Activated effector memory CD4-positive, alpha-beta T cell treated with Interleukin-2 at 50 U/mL for 16 hours (primary cell): Measurements from ENCODE around the gene PAPPA.

Experiments used
- DNase-seq: peaks from one replicate; pipeline ENCODE4 v3.0.0-alpha.2; 2020

PAPPA gene

DNA sequence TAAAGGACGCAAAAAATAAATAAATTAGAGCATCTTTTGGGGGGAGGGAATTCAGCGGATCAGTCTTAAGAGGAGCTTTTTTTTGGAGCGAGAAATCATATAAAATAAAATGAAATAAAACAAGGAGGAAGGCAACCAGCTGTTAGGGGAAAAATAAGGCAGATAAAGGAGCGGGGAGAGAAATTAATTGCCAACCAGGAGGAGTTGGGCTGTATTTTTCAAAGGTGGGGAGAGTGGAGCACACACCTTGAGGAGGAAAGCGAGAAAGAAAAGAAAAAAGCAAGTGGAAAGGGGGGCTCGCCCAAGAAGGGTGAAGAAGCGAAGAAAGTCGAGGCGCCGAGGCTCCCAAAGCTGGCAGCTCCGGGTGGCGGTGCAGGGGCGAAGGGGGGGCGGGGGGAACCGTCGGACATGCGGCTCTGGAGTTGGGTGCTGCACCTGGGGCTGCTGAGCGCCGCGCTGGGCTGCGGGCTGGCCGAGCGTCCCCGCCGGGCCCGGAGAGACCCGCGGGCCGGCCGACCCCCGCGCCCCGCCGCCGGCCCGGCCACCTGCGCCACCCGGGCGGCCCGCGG is at the start of gene PAPPA:
Gene PAPPA, plus strand, starts transcription at position 27 of the 569 bp plus-strand sequence. Its CDS starts 382 bp downstream, at position 409.
- no peak for DNase-seq

- no peak for DNase-seq
Measured at GRCh38 chr9:116103976-116104820, 49.4 kb upstream of the PAPPA start.

DNA sequence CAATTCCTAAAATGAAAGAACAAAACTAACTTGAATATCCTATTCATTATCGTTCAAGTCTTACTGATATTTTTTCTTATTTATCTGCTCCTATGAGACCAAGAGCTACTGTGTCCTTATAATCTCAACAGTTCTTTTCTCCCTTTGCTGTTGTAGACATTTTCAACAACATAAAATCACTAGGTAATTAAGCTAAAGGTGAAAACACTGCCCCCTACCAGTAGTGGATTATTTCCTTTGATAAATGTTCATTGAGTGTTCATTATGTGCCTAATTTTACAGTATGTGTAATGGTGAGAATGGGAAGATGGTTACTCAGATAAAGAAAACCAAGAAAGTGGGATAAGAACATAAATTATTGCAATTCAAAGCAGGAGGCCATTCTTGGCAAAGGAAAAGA is 41.4 kb upstream of the PAPPA start:
- no peak for DNase-seq

DNA sequence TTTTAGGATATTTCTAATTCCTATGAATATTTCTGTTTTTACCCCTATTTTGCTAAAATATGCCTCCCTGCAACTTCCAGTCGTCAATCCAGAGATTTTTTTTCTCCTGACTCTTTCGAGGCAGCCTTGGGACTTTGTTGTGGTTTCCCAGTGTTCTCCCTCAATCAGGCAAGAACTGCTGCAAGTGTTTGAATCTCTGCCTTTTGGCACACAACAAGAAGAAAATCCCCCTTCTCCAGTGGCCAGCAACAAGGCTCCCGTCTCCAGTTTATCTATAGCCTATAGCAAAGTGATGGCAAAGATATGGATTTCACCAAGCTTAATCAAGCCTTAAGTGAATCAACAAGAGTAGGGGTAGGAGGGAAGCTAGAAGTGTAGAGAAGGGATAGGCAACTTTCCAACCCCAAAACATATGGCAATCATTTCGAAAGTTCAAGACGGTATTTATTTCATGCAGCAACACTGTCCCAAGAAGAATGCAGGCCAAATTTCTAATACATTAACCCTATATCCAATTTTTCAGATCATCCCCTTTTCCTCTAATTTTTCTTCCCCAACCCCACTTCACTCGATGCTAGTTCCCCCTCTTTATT is 37.7 kb upstream of the PAPPA start:
- DNase-seq: no peak

DNA sequence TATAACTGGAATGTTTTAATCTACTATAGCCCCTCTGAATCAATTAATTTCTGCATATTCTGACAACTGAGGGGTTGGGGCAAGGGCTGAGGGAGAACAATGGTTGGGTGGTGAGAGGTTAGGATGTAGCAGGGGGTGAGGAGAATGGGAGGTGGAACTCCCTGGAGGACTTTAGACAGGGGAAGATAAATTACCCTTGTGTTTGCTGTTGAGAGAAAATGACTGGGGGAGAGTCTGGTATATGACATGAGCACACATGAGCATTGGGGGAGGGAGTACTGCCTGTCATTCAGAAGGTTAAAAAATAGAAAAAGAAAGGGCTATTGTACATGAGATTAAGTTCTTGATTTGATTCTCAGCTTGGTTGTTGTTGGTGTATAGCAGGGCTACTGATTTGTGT is 37.2 kb upstream of the PAPPA start:
- no peak for DNase-seq

DNA sequence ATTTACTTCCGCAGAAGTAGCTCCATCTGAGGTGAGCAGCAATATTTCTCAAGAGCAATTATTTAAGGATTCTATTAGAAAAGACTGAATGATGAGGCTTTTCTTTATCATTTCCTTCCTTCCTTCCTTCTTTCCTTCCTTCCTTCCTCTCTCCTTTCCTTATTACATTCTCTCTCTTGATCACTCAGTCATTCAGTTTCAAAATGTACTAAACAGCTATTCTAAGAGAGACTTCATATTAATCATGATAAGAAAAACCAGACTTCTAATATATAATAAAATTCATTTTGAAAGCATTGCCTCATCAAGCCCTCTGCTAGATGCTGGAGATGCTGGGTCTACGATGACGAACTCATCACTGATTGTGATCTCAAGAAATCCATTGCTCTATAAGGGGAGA is 30.4 kb upstream of the PAPPA start:
- DNase-seq: no peak

- DNase-seq: no peak
Measured at GRCh38 chr9:116124472-116125040, 29.0 kb upstream of the PAPPA start.

DNA sequence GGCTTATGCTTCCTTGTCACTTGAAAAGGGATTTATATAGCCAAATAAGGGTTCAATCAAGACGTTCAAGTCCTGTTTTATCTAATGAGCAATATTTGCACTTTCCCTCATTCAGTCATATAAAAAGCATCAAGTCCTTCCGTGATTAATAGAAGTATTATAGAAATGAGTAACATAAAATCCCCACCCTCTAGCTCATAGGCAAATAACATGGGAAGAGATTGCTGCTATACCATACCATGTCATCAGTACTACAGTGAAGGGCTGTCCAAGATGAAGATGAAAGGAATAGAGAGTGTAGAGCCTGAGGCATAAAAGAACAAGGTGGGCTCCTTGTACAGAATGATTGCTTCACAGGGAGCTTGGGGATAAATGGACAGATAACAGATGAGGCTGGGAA is 20.4 kb upstream of the PAPPA start:
- DNase-seq: no peak

DNA sequence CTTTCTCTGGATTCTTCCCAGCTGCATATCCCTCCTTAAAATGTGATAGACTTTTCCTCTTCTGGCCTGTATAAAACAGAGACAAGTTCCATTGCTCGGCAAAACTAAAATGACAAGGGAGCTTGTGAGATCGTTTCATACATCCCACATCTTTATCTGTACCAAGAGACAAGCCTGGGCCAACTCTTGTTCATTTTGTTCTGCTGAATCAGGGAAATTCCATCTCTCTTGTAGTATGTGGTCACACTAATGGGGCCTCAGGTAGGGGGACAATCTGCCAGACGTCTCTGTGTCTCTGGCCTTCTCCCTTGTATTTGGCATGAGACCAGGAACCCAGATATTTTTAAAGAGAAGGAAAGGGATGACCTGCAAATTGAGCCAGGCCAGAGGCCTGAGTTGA is 18.6 kb upstream of the PAPPA start:
- no peak for DNase-seq

- DNase-seq: no peak
Measured at GRCh38 chr9:116137010-116137409, 16.6 kb upstream of the PAPPA start.

- DNase-seq: no peak
Measured at GRCh38 chr9:116137581-116137980, 16.0 kb upstream of the PAPPA start.

DNA sequence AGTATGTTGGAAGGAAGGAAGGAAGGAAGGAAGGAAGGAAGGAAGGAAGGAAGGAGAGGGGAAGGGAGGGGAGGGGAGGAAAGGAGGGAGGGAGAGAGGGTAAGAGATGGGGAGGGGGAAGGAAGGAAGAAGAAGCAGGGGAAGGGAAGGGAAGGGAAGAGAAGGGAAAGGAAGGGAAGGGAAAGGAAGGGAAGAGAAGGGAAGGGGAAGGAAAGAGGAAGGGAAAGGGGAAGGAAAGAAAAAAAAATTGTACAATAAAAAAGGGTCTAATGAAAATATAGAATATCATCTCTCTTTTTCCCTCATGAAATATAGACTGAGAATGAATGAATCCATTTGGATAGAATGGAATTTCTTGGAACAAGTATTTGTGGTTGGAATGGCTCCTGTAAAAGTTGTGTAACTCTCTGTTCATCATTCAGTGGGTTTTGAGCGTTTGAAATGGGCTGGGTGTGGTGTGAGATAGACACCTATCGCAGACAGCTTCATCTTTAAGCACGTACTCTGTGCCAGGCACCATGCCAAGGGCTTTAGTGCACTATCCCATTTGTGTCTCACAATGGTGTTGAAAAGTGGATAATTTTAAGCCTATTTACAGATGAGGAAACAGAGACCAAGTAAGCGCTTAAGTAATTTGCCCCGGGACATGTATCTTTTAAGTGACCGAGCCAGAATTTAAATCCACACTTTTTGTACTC is 11.6 kb upstream of the PAPPA start:
- DNase-seq: no peak

- no peak for DNase-seq
Measured at GRCh38 chr9:116142706-116143492, 10.7 kb upstream of the PAPPA start.

DNA sequence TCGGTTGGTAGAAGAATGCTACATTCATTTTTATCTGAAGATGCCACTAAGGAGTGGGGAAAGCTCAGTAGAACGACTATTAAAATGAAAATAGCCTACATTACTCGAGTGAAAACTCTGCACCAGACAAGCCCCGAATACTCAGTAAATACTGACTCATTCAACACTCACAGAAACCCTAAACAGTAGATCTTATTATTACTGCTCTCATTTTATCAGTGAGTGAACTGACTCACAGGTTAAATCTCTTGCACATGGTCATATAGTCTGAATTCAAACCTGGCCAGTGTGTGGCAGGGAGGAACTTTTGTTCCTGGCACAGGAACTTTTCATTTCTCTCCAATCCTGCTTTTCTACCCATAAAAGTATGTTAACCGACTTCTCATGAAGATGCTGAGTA is 9.6 kb upstream of the PAPPA start:
- no peak for DNase-seq

DNA sequence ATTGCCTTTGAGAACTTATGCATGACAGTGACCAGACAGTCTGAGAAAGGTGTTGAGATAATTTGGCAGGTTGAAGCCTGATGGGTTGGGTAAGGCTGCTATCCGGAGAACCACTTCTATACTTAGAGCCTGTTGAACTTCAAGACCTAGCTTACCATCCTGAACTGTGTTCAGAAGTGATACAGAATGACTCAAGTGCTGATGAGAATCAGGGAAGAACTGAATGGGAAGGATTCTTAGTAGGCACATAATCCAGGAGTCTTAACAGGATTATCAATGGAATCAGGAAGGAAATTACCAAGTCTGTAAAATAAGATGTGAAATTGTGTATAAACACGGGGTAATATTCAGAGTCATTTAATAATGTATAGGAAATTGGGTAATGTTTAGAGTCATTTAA is 9.0 kb upstream of the PAPPA start:
- no peak for DNase-seq

- no peak for DNase-seq
Measured at GRCh38 chr9:116145036-116145435, 8.6 kb upstream of the PAPPA start.

DNA sequence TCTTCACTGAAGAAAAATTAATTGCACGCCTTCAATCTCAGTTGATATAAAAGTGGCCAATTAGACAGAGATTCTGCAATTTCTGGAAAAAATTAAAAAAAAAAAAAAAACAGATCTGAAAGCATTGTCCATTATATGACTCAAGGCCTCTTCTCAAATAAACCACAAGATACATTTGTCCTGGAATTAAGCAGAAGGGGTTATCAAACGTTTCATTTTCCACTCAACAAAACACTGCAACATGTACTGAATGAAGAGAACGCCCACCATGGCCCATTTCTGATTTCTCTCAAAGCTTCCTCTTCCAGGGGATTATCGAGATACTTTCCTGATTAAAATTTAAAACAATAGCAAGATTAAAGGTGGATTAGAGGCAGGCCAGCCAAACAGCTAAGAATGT is 5.8 kb upstream of the PAPPA start:
- no peak for DNase-seq

- DNase-seq: no peak
Measured at GRCh38 chr9:116149844-116150243, 3.7 kb upstream of the PAPPA start.

- no peak for DNase-seq
Measured at GRCh38 chr9:116151199-116151598, 2.4 kb upstream of the PAPPA start.

DNA sequence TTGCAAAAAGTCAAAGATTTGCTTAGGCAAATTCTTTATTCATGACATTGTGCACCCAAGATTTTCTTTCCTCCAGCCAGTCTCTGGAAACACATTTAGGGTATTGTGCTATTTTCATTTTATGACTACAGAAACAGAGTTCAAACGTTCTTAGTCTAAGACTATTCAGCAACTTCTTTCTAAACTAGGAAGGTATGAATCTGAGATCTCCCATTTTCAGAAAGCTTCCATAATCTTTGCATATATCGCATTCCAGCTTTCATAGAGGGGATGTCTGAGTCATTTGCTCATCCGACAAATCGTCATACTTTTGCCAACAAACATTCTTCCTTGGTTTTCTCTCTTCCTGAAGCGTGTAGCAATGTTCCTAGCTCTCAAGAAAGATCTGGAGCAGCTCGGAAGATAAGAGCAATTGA is 1.6 kb upstream of the PAPPA start:
- no peak for DNase-seq

GRCh38 chr9:116152390-116152789 is 1.2 kb upstream of the PAPPA start:
- DNase-seq: no peak

DNA sequence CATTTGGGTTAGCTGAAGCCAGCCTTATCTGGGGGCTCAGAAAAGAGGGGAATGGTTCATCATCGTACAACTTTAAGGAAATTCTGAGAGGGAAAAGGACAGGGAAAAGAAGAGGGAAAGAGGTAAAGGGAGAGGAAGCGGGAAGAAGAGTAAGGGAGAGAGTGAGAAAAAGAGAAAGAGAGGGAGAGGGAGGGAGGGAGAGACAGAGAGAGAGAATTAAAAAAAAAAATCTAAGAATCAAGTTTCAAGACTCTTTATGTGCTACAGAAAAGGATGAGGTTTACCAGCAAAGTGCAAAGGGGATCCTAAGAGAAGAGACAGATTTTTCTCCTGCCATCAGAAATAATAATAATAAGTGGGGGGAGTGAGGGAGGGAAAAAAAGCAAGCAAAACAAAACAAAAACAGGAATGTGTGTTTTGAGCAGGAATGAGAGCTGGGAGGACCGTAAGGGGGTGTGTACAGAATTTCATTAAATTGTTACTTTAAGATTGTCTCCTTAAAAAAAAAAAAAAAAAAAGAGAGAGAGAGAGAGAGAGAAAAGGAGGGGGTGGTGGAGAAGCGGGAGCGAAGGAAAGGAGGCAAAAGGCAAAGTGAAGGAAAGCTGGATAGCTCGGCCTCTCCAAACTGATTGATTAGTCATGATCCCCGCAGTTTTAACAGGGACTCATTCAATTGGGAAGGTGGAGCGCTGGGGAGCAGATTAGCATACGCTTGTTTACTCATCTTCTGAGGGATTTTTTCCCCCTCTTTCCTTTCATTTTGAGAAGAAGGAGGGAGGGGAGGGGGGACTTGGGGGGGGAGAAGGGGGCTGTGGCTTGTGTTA is 438 bp upstream of the PAPPA start:
- DNase-seq: no peak
